HepG2 (cell line): ENCODE results near the gene NPPC. TPM values are rescaled to one million over a fixed set of nuclear protein-coding genes. Genes with fewer than 3 reads are reported as not detected.
A peak's percentile ranks its signal among the peaks of the same experiment; 100 is the strongest.

Experiments used
- ATAC-seq: fragments of 200-7000 bp; cut with Tn5 transposase; 3 replicates; pipeline ENCODE4 v1.9.1; 2020; ENCODE audit warnings: mild to moderate bottlenecking, moderate library complexity
- BruUV-seq: library from RNA; stranded (reverse); fragments of 400-500 nt; replicated peaks from 2 replicates; lab custom pipeline; 2021; lab: Mats Ljungman, UMichigan
- CTCF ChIA-PET: fragments of 300-600 bp; formaldehyde crosslinking; extraction: SDS; loops from one replicate; lab custom pipeline; 2021; ENCODE audit warnings: low total read pairs, inconsistent platforms, low intra/inter-chr PET ratio; lab: Yijun Ruan, JAX
- POLR2A ChIA-PET: fragments of 350-600 bp; sonication (Branson Sonifier 250); formaldehyde crosslinking; loops from one replicate; lab custom pipeline; 2020; ENCODE audit warnings: antibody characterized with exemption, inconsistent platforms; lab: Yijun Ruan, JAX
- DNase-seq: peaks from one replicate; pipeline ENCODE4 v3.0.0-alpha.2; 2015; ENCODE audit warnings: low spot score
- FAIRE-seq: peaks from 3 replicates; lab custom pipeline; 2011; peaks lifted over from hg19 to GRCh38; lab: Jason Lieb, UNC
- H2AFZ ChIP-seq: one replicate; pipeline ENCODE4 v1.6.1; 2011; ENCODE audit warnings: low read length, inconsistent platforms
- H3K27ac ChIP-seq: fragments of 300-600 bp; 3 replicates; pipeline ENCODE4 v1.8.0; 2011; ENCODE audit warnings: mixed run types, mild to moderate bottlenecking, mixed read lengths, low read length, inconsistent platforms; ENCODE audit not compliant: insufficient read depth; ENCODE audit errors: extremely low read length
- H3K27me3 ChIP-seq, 2 experiments: fragments of 200-600 bp in 1 of 2; 2 replicates in 1 of 2; 3 replicates in 1 of 2; pipeline versions ENCODE4 v1.6.0 to v1.8.0; 2011; ENCODE audit warnings: low read length in 2 of 2, mild to moderate bottlenecking in 2 of 2, moderate library complexity in 2 of 2, inconsistent platforms in 1 of 2; ENCODE audit not compliant: insufficient read depth in 2 of 2, control insufficient read depth in 1 of 2
- H3K36me3 ChIP-seq, 2 experiments: fragments of 200-600 bp in 1 of 2; replicated peaks in 1 of 2; 2 replicates in 1 of 2; 3 replicates in 1 of 2; pipeline versions ENCODE4 v1.5.1 to v1.8.0; 2011; ENCODE audit warnings: low read length in 2 of 2, inconsistent platforms in 1 of 2; ENCODE audit not compliant: insufficient read depth in 2 of 2, control insufficient read depth in 1 of 2
- H3K4me1 ChIP-seq: 2 replicates; pipeline ENCODE4 v1.5.1; 2012; ENCODE audit warnings: low read length, inconsistent platforms; ENCODE audit not compliant: insufficient read depth
- H3K4me2 ChIP-seq: 2 replicates; pipeline ENCODE4 v1.6.0; 2011; ENCODE audit warnings: low read depth, low read length, inconsistent platforms
- H3K4me3 ChIP-seq, 3 experiments: fragments of 200-600 bp in 1 of 3; sonication (generic), shearing (Covaris generic) in 1 of 3; replicated peaks in 1 of 3; 2 replicates each; pipeline ENCODE4 v1.5.1; 2011 to 2016; ENCODE audit warnings: low read length in 3 of 3, inconsistent platforms in 2 of 3, low read depth in 2 of 3, mild to moderate bottlenecking in 2 of 3, control low read depth in 1 of 3, mixed read lengths in 1 of 3; ENCODE audit not compliant: insufficient read depth in 1 of 3
- H3K79me2 ChIP-seq: one replicate; pipeline ENCODE4 v1.6.1; 2011; ENCODE audit warnings: low read length, inconsistent platforms; ENCODE audit not compliant: insufficient read depth
- H3K9ac ChIP-seq: 2 replicates; pipeline ENCODE4 v1.6.0; 2011; ENCODE audit warnings: mild to moderate bottlenecking, low read depth, low read length, inconsistent platforms; ENCODE audit not compliant: insufficient read depth
- H3K9me3 ChIP-seq: 2 replicates; pipeline ENCODE4 v1.5.1; 2012; ENCODE audit warnings: mild to moderate bottlenecking, low read length
- H4K20me1 ChIP-seq: 2 replicates; pipeline ENCODE4 v1.6.0; 2011; ENCODE audit warnings: inconsistent platforms, mild to moderate bottlenecking, low read length, moderate library complexity; ENCODE audit not compliant: insufficient read depth
- CENPX ChIP-seq: sonication (generic); formaldehyde crosslinking; IDR thresholded peaks from 2 replicates; pipeline ENCODE4 v1.9.0; 2021; ENCODE audit warnings: mild to moderate bottlenecking, missing genetic modification reagents, moderate library complexity
- CHD2 ChIP-seq: IDR thresholded peaks from 2 replicates; pipeline ENCODE4 v1.6.1; 2011; ENCODE audit warnings: low read depth, low read length, improper control_type of control experiment
- MYNN ChIP-seq: sonication (generic); formaldehyde crosslinking; IDR thresholded peaks from 2 replicates; pipeline ENCODE4 v1.4.0; 2020; ENCODE audit warnings: mild to moderate bottlenecking, low read depth, missing genetic modification reagents
- NCOA2 ChIP-seq: sonication (generic); formaldehyde crosslinking; IDR thresholded peaks from 2 replicates; pipeline ENCODE4 v1.8.0; 2022; ENCODE audit warnings: inconsistent platforms
- SP1 ChIP-seq, 2 experiments: fragments of 450-650 bp in 1 of 2; sonication (generic) in 1 of 2; formaldehyde crosslinking in 1 of 2; IDR thresholded peaks; 2 replicates each; pipeline versions ENCODE4 v1.4.0 to v1.6.1; 2016 to 2020; ENCODE audit warnings: missing genetic modification reagents in 1 of 2
- ZNF563 ChIP-seq: sonication (generic); formaldehyde crosslinking; IDR thresholded peaks from 2 replicates; pipeline ENCODE4 v1.8.0; 2022; ENCODE audit warnings: mild to moderate bottlenecking, moderate library complexity, missing genetic modification reagents
- WGBS: methylation state at CpG from one replicate; pipeline ENCODE4 v1.1.6; 2017; ENCODE audit warnings: low lambda C conversion rate; 5-methylcytosine and 5-hydroxymethylcytosine counted together
- in situ Hi-C: cut with HindIII; loops from 2 replicates; pipeline ENCODE4 v1.10.0; 2017; ENCODE audit warnings: low pct_unique_long_range_greater_than_20kb; ENCODE audit not compliant: extremely low pct_ligation_motif_present
- intact Hi-C: fragments of 100-400 bp; cut with micrococcal nuclease; formaldehyde crosslinking; loops from one replicate; pipeline ENCODE4 v1.10.0; 2022; ENCODE audit not compliant: unreplicated experiment
- polyA plus RNA-seq, 8 experiments: library from polyadenylated mRNA; depleted of rRNA in 3 of 8; stranded (reverse) in 7 of 8; unstranded in 1 of 8; fragments of >200 nt; fragmentation: Illumina TruSeq in 4 of 8; extraction: Trizol in 4 of 8; gene quantifications; 2 replicates each; pipeline versions ENCODE4 v1.2.1 to v1.2.3, GENCODE V29; 2011 to 2016; ENCODE audit warnings: low read depth in 4 of 8, missing spikeins in 1 of 8, mixed read lengths in 1 of 8; ENCODE audit not compliant: insufficient read depth in 1 of 8
- total RNA-seq, 5 experiments: library from RNA; depleted of rRNA; stranded (reverse); fragments of >200 nt; fragmentation: Illumina TruSeq; extraction: Trizol; gene quantifications; 2 replicates each; pipeline ENCODE4 v1.2.3, GENCODE V29; 2016; ENCODE audit warnings: low read depth in 1 of 5
- TF ChIP-seq, protein P1 (sequence below): sonication (generic); formaldehyde crosslinking; conservative IDR thresholded peaks from 2 replicates; pipeline ENCODE4 v1.4.0; 2020; ENCODE audit warnings: mild to moderate bottlenecking, missing genetic modification reagents, moderate library complexity
- TF ChIP-seq, protein P2 (sequence below): sonication (generic); formaldehyde crosslinking; IDR thresholded peaks from 2 replicates; pipeline ENCODE4 v1.4.0; 2020; ENCODE audit warnings: mild to moderate bottlenecking, low read depth, missing genetic modification reagents

The NPPC gene
- total and polyA plus RNA-seq, 2 of the 13 experiments (the other 11 are each of a cell fraction or from before 2014, with no cell fraction given), result 0.11 TPM; not detected in 1

DNA sequence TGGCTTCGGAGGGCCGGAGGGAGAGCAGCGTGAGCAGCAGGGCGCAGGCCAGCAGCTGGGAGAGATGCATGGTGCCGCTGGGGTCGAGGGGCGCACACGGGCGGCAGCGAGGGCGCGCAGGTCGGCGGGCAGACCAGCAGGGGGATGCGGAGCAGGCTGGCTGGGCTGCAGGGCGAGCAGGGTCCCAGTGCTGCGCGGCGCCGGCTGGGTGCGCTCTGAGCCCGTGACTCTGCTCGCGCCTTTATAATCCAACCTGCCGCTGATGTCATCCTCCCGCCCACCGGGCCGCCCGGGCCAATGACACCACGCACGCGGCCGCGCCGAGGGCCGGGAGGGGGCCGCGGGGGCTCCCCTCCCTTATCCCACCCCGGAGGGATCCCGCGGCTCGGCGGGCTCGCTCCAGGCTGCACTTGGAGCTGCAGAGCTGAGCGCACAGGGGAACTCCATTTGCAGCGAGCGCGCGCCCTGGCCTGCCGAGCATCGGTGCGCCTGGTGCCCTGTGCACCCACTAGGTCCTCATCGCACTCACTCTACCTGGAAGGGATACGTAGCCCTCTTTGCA lies at the start of gene NPPC (continued):
- peak; percentile 80; the same call in 1 of the 2 replicates for TF ChIP-seq ZNF563

DNA sequence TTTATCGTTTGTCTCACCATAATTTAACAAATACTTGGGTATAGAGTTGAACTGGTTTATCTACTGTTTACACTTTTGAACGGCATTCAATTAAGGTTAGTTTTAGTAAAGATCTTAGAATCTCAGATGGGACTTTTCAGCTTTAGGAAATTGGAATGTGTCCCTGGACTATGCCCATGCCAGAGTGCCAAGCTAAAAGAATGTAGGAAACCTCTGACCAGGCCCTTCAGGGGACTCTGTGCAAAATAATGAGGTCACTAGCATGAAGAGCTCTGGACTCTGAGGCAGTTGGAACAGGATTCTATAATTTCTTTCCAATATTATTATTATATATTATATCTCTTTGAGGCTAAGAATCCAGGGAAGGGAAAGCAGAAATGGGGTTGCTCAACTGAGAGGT lies 48.8 kb upstream of the NPPC start:
- Histone ChIP-seq H3K36me3 (no peaks in the 10 kb centered on the region; a peak in 2 of 5 replicates), H2AFZ (no peak overlapping the region), H3K27me3 (no peaks in the 10 kb centered on the region), H3K4me1 (peaks cover 15% of the 10 kb centered on the region), H3K4me2 (no peak overlapping the region), H4K20me1 (no peaks in the 10 kb centered on the region; the same call in 1 of the 2 replicates), H3K9me3 (no peaks in the 10 kb centered on the region), H3K79me2 (peaks cover 34% of the 10 kb centered on the region), H3K9ac (no peak overlapping the region), H3K4me3 (no peak overlapping the region), H3K27ac (no peak overlapping the region)
- TF ChIP-seq MYNN (CRISPR knock-in tag) (no peak), CENPX (CRISPR knock-in tag) (no peak), SP1 (IDR thresholded peaks at IDR 0.05) (no peak), SP1 (CRISPR knock-in tag; IDR thresholded peaks at IDR 0.05) (no peak), NCOA2 (CRISPR knock-in tag) (no peak), CHD2 (no peak)
- TF ChIP-seq, protein P1, sequence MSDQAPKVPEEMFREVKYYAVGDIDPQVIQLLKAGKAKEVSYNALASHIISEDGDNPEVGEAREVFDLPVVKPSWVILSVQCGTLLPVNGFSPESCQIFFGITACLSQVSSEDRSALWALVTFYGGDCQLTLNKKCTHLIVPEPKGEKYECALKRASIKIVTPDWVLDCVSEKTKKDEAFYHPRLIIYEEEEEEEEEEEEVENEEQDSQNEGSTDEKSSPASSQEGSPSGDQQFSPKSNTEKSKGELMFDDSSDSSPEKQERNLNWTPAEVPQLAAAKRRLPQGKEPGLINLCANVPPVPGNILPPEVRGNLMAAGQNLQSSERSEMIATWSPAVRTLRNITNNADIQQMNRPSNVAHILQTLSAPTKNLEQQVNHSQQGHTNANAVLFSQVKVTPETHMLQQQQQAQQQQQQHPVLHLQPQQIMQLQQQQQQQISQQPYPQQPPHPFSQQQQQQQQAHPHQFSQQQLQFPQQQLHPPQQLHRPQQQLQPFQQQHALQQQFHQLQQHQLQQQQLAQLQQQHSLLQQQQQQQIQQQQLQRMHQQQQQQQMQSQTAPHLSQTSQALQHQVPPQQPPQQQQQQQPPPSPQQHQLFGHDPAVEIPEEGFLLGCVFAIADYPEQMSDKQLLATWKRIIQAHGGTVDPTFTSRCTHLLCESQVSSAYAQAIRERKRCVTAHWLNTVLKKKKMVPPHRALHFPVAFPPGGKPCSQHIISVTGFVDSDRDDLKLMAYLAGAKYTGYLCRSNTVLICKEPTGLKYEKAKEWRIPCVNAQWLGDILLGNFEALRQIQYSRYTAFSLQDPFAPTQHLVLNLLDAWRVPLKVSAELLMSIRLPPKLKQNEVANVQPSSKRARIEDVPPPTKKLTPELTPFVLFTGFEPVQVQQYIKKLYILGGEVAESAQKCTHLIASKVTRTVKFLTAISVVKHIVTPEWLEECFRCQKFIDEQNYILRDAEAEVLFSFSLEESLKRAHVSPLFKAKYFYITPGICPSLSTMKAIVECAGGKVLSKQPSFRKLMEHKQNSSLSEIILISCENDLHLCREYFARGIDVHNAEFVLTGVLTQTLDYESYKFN (CRISPR knock-in tag), result no peak
- TF ChIP-seq, protein P2, sequence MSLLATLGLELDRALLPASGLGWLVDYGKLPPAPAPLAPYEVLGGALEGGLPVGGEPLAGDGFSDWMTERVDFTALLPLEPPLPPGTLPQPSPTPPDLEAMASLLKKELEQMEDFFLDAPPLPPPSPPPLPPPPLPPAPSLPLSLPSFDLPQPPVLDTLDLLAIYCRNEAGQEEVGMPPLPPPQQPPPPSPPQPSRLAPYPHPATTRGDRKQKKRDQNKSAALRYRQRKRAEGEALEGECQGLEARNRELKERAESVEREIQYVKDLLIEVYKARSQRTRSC (CRISPR knock-in tag), result no peak
- WGBS, result 63% methylated on average over 2 of the region's 2 CpGs
- intact Hi-C loops, result no loop called here
- no TSS peak for BruUV-seq
- CTCF ChIA-PET, result no interaction called here
- DNase-seq (peak; percentile 25), FAIRE-seq (no peak), ATAC-seq (peak; percentile 65)
- POLR2A ChIA-PET, result interaction anchor here (2.9 kb wide), 1 partner anchor 13 kb away, joined by 11 read pairs; the partner anchor contains the start of gene DIS3L2
- in situ Hi-C loops, result no loop called here
